Kidney (tissue), 14 donors: ENCODE data around the gene C19orf38. TPM values are rescaled to one million over a fixed set of nuclear protein-coding genes. Genes with fewer than 3 reads are reported as not detected.
"Not testable (repeated sequence)": the region's sequence is repeated elsewhere in the genome, so short reads cannot be mapped to it uniquely, and the experiment has no call there.

Source experiments
- DNase-seq, 5 donors: peaks; one replicate each; pipeline ENCODE4 v3.0.0-alpha.2; 2013 to 2020
- FAIRE-seq: peaks from 2 replicates; lab custom pipeline; 2012; peaks lifted over from hg19 to GRCh38; lab: Jason Lieb, UNC
- H3K27ac ChIP-seq, 2 donors: one replicate each; pipeline ENCODE4 v1.7.0; 2013; ENCODE audit warnings: low read depth in 2 of 2, low read length in 2 of 2, inconsistent platforms in 1 of 2
- H3K27me3 ChIP-seq: one replicate; pipeline ENCODE4 v1.7.1; 2013; ENCODE audit warnings: low read length, inconsistent platforms; ENCODE audit not compliant: control insufficient read depth, insufficient read depth
- H3K36me3 ChIP-seq, 3 donors: one replicate each; pipeline versions ENCODE4 v1.7.0 to v1.7.1; 2013; ENCODE audit warnings: low read length in 3 of 3, control low read depth in 1 of 3, inconsistent platforms in 1 of 3; ENCODE audit not compliant: insufficient read depth in 3 of 3, control insufficient read depth in 2 of 3
- H3K4me1 ChIP-seq, 3 donors: one replicate each; pipeline versions ENCODE4 v1.7.0 to v1.7.1; 2013; ENCODE audit warnings: low read length in 3 of 3, inconsistent platforms in 1 of 3, low read depth in 1 of 3; ENCODE audit not compliant: control insufficient read depth in 2 of 3, insufficient read depth in 2 of 3
- H3K4me3 ChIP-seq, 3 donors: one replicate each; pipeline versions ENCODE4 v1.7.0 to v1.8.1; 2013; ENCODE audit warnings: low read length in 3 of 3, control low read depth in 1 of 3, inconsistent platforms in 1 of 3
- H3K9ac ChIP-seq, 3 donors: one replicate each; pipeline versions ENCODE4 v1.7.0 to v1.7.1; 2013; ENCODE audit warnings: low read length in 3 of 3, control low read depth in 1 of 3, inconsistent platforms in 1 of 3
- H3K9me3 ChIP-seq, 3 donors: one replicate each; pipeline versions ENCODE4 v1.7.0 to v1.7.1; 2013; ENCODE audit warnings: low read length in 3 of 3, control low read depth in 1 of 3, inconsistent platforms in 1 of 3; ENCODE audit not compliant: control insufficient read depth in 2 of 3, insufficient read depth in 1 of 3
- intact Hi-C: fragments of 100-400 bp; cut with DNase I; formaldehyde crosslinking; loops from one replicate; pipeline ENCODE4 v1.11.1; 2022
- polyA plus RNA-seq: library from polyadenylated mRNA; stranded (reverse); fragments of 350-450 nt; fragmentation: Illumina TruSeq; extraction: RNeasy Lipid Tissue Mini Kit (QIAGEN cat#74804); gene quantifications from one replicate; pipeline ENCODE4 v1.2.3, GENCODE V29; 2014; ENCODE audit warnings: low read depth, low replicate concordance; ENCODE audit not compliant: insufficient read depth
- total RNA-seq: library from RNA; stranded (reverse); fragmentation: NEBNext Ultra II Directional; extraction: Animal tissue kit (Norgen Biotek cat#: 25700); gene quantifications from one replicate; pipeline ENCODE4 v1.2.1, GENCODE V29; 2021
- TF ChIP-seq, protein P1 (sequence below): IDR thresholded peaks from 3 replicates; pipeline ENCODE4 v1.5.1; 2012; ENCODE audit warnings: mild to moderate bottlenecking, moderate library complexity, borderline replicate concordance; ENCODE audit not compliant: insufficient read depth; ENCODE audit errors: extremely low read depth
- donor health status: control.
- donor health status: control.
- donor health status: control.
- donor health status: control.
- donor health status: control.
- donor health status: DM: yes; HTN: yes; CAD: no.
- donor health status: Normal renal cell carcinoma (clear cell type).

Gene C19orf38
- total and polyA plus RNA-seq, 2 donors from 2014 or later = 2.4 to 3.3 TPM

DNA sequence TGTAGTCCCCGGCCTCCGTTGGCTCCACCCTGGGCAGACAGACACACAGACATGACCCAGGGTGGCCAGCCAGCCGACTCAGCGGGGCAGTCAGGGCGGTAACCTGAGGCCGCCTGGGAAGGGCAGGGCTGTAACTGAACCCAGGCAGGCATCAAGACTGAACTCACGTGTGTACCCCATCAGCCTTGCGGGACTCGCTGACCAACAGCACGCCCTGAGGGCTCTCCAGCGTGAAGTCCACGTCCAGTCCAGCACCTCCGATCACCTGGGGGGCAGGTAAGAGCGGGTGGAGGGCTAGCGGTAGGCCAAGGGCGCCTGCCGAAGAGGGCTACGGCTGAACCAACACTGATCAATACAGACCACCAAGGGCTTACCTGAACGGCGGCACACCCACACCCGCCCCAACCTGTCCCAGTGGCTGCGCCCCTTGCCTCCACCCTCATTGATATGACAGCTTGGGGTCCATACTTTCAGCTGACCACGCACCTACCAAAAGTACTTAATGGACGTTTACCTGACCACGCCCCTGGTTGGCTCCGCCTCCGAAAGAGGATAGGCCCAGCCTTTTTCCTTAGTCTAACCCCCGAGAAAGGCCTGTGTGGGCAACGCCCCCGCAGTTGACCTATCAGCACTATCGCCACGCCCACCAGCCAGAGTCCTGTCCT, 13.0 kb upstream of the C19orf38 start:
- Histone ChIP-seq H3K9ac (peak overlapping the region in 1 of 3 donors; percentile 87), H3K4me1 (peaks cover 0 to 10% (median 9%) of the 10 kb centered on the region in 3 donors), H3K27me3 (no peaks in the 10 kb centered on the region), H3K4me3 (peak overlapping the region; percentile 61 to 82 (median 74)), H3K9me3 (peaks cover 0 to 7% (median 0%) of the 10 kb centered on the region in 3 donors), H3K36me3 (peaks cover 0 to 16% (median 8%) of the 10 kb centered on the region in 3 donors), H3K27ac (peak overlapping the region; percentile 98 to 100)
- FAIRE-seq (peak; percentile 92), DNase-seq (peak in 3 of 5 donors; percentile 31 to 40 (median 36))
- TF ChIP-seq, protein P1, sequence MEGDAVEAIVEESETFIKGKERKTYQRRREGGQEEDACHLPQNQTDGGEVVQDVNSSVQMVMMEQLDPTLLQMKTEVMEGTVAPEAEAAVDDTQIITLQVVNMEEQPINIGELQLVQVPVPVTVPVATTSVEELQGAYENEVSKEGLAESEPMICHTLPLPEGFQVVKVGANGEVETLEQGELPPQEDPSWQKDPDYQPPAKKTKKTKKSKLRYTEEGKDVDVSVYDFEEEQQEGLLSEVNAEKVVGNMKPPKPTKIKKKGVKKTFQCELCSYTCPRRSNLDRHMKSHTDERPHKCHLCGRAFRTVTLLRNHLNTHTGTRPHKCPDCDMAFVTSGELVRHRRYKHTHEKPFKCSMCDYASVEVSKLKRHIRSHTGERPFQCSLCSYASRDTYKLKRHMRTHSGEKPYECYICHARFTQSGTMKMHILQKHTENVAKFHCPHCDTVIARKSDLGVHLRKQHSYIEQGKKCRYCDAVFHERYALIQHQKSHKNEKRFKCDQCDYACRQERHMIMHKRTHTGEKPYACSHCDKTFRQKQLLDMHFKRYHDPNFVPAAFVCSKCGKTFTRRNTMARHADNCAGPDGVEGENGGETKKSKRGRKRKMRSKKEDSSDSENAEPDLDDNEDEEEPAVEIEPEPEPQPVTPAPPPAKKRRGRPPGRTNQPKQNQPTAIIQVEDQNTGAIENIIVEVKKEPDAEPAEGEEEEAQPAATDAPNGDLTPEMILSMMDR = no peak
- intact Hi-C loops = no loop called here

- Histone ChIP-seq H3K9ac (peak within 1 kb of the TSS; percentile 62 to 87 (median 77)), H3K4me3 (peak within 1 kb of the TSS; percentile 73 to 83 (median 82)), H3K9me3 (peaks cover 0 to 7% (median 0%) of the 10 kb centered on the region in 3 donors), H3K4me1 (peaks cover 0 to 10% (median 9%) of the 10 kb centered on the region in 3 donors), H3K36me3 (peaks cover 0 to 12% (median 8%) of the 10 kb centered on the region in 3 donors), H3K27me3 (no peaks in the 10 kb centered on the region), H3K27ac (peak within 1 kb of the TSS; percentile 98 to 100)
- FAIRE-seq (no peak), DNase-seq (peak; percentile 100)
- intact Hi-C loops = no loop called here
- TF ChIP-seq, protein P1 = no peak
Observed at GRCh38 chr19:10835754-10836478, 12.3 kb upstream of the C19orf38 start, which contains the start of gene TMED1. TMED1 (minus strand) TSS chr19:10836212; CDS start chr19:10836191, 21 bp downstream.

DNA sequence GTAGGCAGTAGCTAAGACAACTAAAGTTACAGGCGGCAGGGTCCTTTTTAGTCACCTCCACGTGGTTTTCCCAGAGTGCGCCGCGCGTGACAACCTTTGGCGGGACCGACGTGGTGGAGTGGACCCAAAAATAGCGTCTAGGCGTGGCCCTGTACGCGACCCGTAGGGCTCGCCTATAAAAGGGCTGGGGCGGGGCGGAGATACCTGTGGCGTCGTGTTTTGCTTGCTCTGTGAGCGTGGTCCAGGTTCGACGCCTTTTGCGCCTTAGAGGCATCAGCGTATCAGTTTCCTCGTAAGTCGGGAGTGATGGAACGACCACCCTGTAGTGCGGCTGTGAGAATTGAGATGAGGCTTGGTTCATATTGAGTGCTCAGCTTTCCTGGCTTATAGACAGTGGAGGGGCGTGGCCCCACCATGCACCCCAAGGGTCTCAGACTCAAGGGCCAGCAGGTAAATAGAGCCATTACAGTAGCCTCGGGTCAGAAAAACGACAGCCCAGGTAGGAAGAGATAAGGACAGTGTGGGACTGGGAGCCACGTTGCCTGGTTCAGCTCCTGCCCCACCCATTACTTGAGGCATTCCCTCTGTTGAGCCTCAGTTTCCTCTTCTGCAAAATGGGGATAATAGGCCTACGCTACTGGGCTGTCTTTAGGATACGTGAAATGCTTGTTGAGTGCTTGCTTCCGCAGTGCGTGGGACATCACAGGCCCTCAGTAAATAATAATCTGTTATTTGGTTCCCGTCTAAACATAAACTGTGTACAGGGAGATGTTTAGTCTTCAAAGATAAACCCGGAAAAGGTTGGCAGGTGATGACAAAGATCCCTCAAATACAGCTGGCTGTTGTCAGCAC, 11.5 kb upstream of the C19orf38 start:
- Histone ChIP-seq H3K4me3 (peak overlapping the region; percentile 73 to 83 (median 82)), H3K4me1 (peaks cover 0 to 10% (median 9%) of the 10 kb centered on the region in 3 donors), H3K9ac (peak overlapping the region; percentile 62 to 87 (median 77)), H3K27me3 (no peaks in the 10 kb centered on the region), H3K9me3 (peaks cover 0 to 7% (median 0%) of the 10 kb centered on the region in 3 donors), H3K27ac (peak overlapping the region; percentile 98 to 100), H3K36me3 (peaks cover 0 to 8% (median 7%) of the 10 kb centered on the region in 3 donors)
- TF ChIP-seq, protein P1 = peak; percentile 2
- FAIRE-seq (no peak), DNase-seq (peak in 3 of 5 donors; percentile 94 to 96 (median 94))
- intact Hi-C loops = no loop called here

DNA sequence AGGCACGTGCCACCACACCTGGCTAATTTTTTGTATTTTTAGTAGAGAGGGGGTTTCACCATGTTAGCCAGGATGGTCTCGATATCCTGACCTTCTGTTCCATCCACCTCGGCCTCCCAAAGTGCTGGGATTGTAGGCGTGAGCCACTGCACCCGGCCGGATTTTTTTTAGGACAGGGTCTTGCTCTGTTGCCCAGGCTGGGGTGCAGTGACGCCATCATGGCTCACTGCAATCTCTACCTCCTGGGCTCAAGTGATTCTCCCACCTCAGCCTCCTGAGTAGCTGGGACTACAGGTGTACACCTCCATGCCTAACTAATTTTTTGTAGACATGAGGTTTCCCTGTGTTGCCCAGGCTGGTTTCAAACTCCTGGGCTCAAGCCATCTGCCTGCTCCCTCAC, 10.6 kb upstream of the C19orf38 start:
- not testable (repeated sequence) for FAIRE-seq

More for the DNA sequence above, 10.6 kb upstream of the C19orf38 start:
- H3K27me3 ChIP-seq, H3K36me3 ChIP-seq, DNase-seq, H3K9me3 ChIP-seq, intact Hi-C loops, H3K4me3 ChIP-seq, H3K9ac ChIP-seq, H3K27ac ChIP-seq: not testable (repeated sequence)
- peaks cover 0 to 10% (median 9%) of the 10 kb centered on the region in 3 donors for H3K4me1 ChIP-seq
